H9 (cell line): ENCODE measurements around the gene CCDC78. TPM values are rescaled to one million over a fixed set of nuclear protein-coding genes. Genes with fewer than 3 reads are reported as not detected.

Experiments used
- DNase-seq: peaks from one replicate; pipeline ENCODE4 v3.0.0-alpha.2; 2017
- H2AFZ ChIP-seq: one replicate; pipeline ENCODE4 v1.6.1; 2013; ENCODE audit warnings: mild to moderate bottlenecking, low read length, control low read depth, moderate library complexity
- H2AK5ac ChIP-seq: 2 replicates; pipeline ENCODE4 v1.6.1; 2013; ENCODE audit warnings: low read length, control low read depth, mixed read lengths; ENCODE audit not compliant: insufficient read length
- H2BK120ac ChIP-seq: one replicate; pipeline ENCODE4 v1.6.1; 2013; ENCODE audit warnings: low read depth, mild to moderate bottlenecking, low read length, control low read depth, inconsistent platforms; ENCODE audit not compliant: poor library complexity, severe bottlenecking
- H2BK12ac ChIP-seq: 2 replicates; pipeline ENCODE4 v1.6.1; 2013; ENCODE audit warnings: low read length, control low read depth, mixed read lengths, low read depth; ENCODE audit not compliant: insufficient read length
- H2BK15ac ChIP-seq: 2 replicates; pipeline ENCODE4 v1.6.1; 2013; ENCODE audit warnings: low read depth, low read length, control low read depth
- H2BK20ac ChIP-seq: one replicate; pipeline ENCODE4 v1.6.1; 2013; ENCODE audit warnings: low read depth, mild to moderate bottlenecking, low read length, control low read depth, inconsistent platforms; ENCODE audit not compliant: poor library complexity, severe bottlenecking
- H2BK5ac ChIP-seq: 2 replicates; pipeline ENCODE4 v1.6.1; 2013; ENCODE audit warnings: low read length, control low read depth, mixed read lengths; ENCODE audit not compliant: insufficient read length
- H3K14ac ChIP-seq: 2 replicates; pipeline ENCODE4 v1.6.1; 2013; ENCODE audit warnings: low read length, control low read depth; ENCODE audit not compliant: insufficient read depth
- H3K18ac ChIP-seq: 2 replicates; pipeline ENCODE4 v1.6.1; 2013; ENCODE audit warnings: low read depth, mild to moderate bottlenecking, mixed read lengths, low read length, control low read depth; ENCODE audit not compliant: insufficient read length
- H3K23ac ChIP-seq: 2 replicates; pipeline ENCODE4 v1.6.1; 2013; ENCODE audit warnings: low read length, control low read depth, mixed read lengths, low read depth; ENCODE audit not compliant: insufficient read length
- H3K23me2 ChIP-seq: 2 replicates; pipeline ENCODE4 v1.6.1; 2013; ENCODE audit warnings: low read depth, mild to moderate bottlenecking, mixed read lengths, low read length, control low read depth; ENCODE audit not compliant: insufficient read length, poor library complexity, severe bottlenecking
- H3K27ac ChIP-seq: 2 replicates; pipeline ENCODE4 v1.5.1; 2013; ENCODE audit warnings: low read length, control low read depth, mixed read lengths, low read depth; ENCODE audit not compliant: insufficient read length
- H3K27me3 ChIP-seq: 2 replicates; pipeline ENCODE4 v1.6.1; 2013; ENCODE audit warnings: low read length, control low read depth, inconsistent platforms; ENCODE audit not compliant: insufficient read depth
- H3K4ac ChIP-seq: 2 replicates; pipeline ENCODE4 v1.6.1; 2013; ENCODE audit warnings: low read depth, mild to moderate bottlenecking, control low read depth, inconsistent platforms, low read length, moderate library complexity
- H3K4me1 ChIP-seq: 2 replicates; pipeline ENCODE4 v1.6.1; 2013; ENCODE audit warnings: low read length, control low read depth, inconsistent platforms; ENCODE audit not compliant: insufficient read depth
- H3K4me2 ChIP-seq: 2 replicates; pipeline ENCODE4 v1.6.1; 2013; ENCODE audit warnings: low read length, control low read depth, mixed read lengths; ENCODE audit not compliant: insufficient read length, insufficient read depth
- H3K56ac ChIP-seq: 2 replicates; pipeline ENCODE4 v1.6.1; 2013; ENCODE audit warnings: low read depth, mild to moderate bottlenecking, mixed read lengths, low read length, control low read depth; ENCODE audit not compliant: insufficient read length
- H3K79me1 ChIP-seq: 2 replicates; pipeline ENCODE4 v1.6.1; 2013; ENCODE audit warnings: low read depth, mild to moderate bottlenecking, moderate library complexity, low read length, control low read depth, inconsistent platforms; ENCODE audit not compliant: insufficient read depth, poor library complexity, severe bottlenecking
- H3K79me2 ChIP-seq: 2 replicates; pipeline ENCODE4 v1.6.1; 2013; ENCODE audit warnings: low read length, control low read depth, inconsistent platforms; ENCODE audit not compliant: insufficient read depth
- H3K9ac ChIP-seq: 2 replicates; pipeline ENCODE4 v1.6.1; 2013; ENCODE audit warnings: low read length, control low read depth, mixed read lengths; ENCODE audit not compliant: insufficient read length; ENCODE audit errors: extremely low read depth
- H3K9me3 ChIP-seq: one replicate; pipeline ENCODE4 v1.6.1; 2013; ENCODE audit warnings: low read depth, low read length, inconsistent platforms; ENCODE audit not compliant: control insufficient read depth
- H3T11ph ChIP-seq: one replicate; pipeline ENCODE4 v1.6.1; 2013; ENCODE audit warnings: mild to moderate bottlenecking, low read length, control low read depth, inconsistent platforms
- H4K20me1 ChIP-seq: one replicate; pipeline ENCODE4 v1.6.1; 2013; ENCODE audit not compliant: control insufficient read depth, insufficient read length, insufficient read depth
- H4K5ac ChIP-seq: 2 replicates; pipeline ENCODE4 v1.6.1; 2013; ENCODE audit warnings: low read depth, mild to moderate bottlenecking, mixed read lengths, low read length, control low read depth; ENCODE audit not compliant: insufficient read length
- H4K8ac ChIP-seq: replicated peaks from 2 replicates; pipeline ENCODE4 v1.6.1; 2013; ENCODE audit warnings: low read length, control low read depth, mixed read lengths, low read depth; ENCODE audit not compliant: insufficient read length
- H4K91ac ChIP-seq: 2 replicates; pipeline ENCODE4 v1.6.1; 2013; ENCODE audit warnings: low read depth, mild to moderate bottlenecking, moderate library complexity, mixed read lengths, low read length, control low read depth; ENCODE audit not compliant: insufficient read length
- H3K27ac Mint-ChIP-seq, 3 experiments: 2 replicates in 2 of 3; 3 replicates in 1 of 3; pipeline ENCODE4 v1.8.0; 2020 to 2021; ENCODE audit warnings: mixed read lengths in 3 of 3, mild to moderate bottlenecking in 1 of 3, moderate library complexity in 1 of 3
- H3K27me3 Mint-ChIP-seq: 2 replicates; pipeline ENCODE4 v1.8.0; 2021; ENCODE audit warnings: low read depth, mild to moderate bottlenecking, moderate library complexity, mixed read lengths
- H3K36me3 Mint-ChIP-seq, 3 experiments: 2 replicates in 2 of 3; 3 replicates in 1 of 3; pipeline ENCODE4 v1.8.0; 2020 to 2021; ENCODE audit warnings: low read depth in 3 of 3, mixed read lengths in 3 of 3; ENCODE audit not compliant: insufficient read depth in 1 of 3
- H3K4me1 Mint-ChIP-seq, 2 experiments: 2 replicates each; pipeline ENCODE4 v1.8.0; 2020; ENCODE audit warnings: mixed read lengths in 2 of 2
- H3K4me3 Mint-ChIP-seq, 2 experiments: 2 replicates in 1 of 2; 3 replicates in 1 of 2; pipeline ENCODE4 v1.8.0; 2020 to 2021; ENCODE audit warnings: mild to moderate bottlenecking in 2 of 2, mixed read lengths in 2 of 2, moderate library complexity in 1 of 2
- H3K9me3 Mint-ChIP-seq, 2 experiments: 2 replicates in 1 of 2; 3 replicates in 1 of 2; pipeline ENCODE4 v1.8.0; 2020; ENCODE audit warnings: mild to moderate bottlenecking in 2 of 2, mixed read lengths in 2 of 2, moderate library complexity in 1 of 2
- WGBS: extraction: QIAGEN DNeasy Blood & Tissue Kit; methylation state at CpG from one replicate; pipeline ENCODE4 v1.1.7; 2013; ENCODE audit warnings: missing lambda C conversion rate, low lambda C conversion rate, mixed read lengths; ENCODE audit not compliant: insufficient read length; ENCODE audit errors: extremely low coverage; 5-methylcytosine and 5-hydroxymethylcytosine counted together
- total RNA-seq: library from RNA; stranded (reverse); gene quantifications from 2 replicates; pipeline ENCODE4 v1.2.1, GENCODE V29; 2021
- TF ChIP-seq, protein P1 (sequence below): fragments of 200-600 bp; sonication (generic); conservative IDR thresholded peaks from 3 replicates; pipeline ENCODE4 v1.8.0; 2021; ENCODE audit warnings: antibody characterized with exemption, mild to moderate bottlenecking

Gene CCDC78
- total RNA-seq, 1 experiment from 2014 or later, result 12.1 TPM

DNA sequence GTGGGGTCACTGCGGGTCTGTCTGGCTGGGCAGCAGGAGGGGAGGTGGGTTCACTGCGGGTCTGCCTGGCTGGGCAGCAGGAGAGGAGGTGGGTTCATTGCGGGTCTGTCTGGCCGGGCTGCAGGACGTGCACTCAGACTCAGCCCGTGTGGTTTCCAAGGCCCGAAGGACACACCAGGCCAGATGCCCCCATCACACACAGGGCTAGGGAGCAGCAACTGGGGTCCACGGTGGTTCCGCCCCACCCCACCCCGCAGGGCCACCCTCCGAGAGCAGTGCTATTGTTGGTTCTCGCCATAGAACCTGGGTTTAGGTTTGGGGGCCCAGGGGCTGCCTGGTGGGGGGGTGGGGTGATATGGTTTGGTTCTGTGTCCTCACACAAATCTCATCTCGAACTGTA is 20.4 kb upstream of the CCDC78 start:
- peaks cover 5% of the 10 kb centered on the region for H3K27me3 Mint-ChIP-seq
- H3K4me1 Mint-ChIP-seq, result peaks cover 9 to 17% of the 10 kb centered on the region in 2 experiments
- WGBS, result no CpG with 5 or more reads among the region's 13 CpGs

More for the DNA sequence above, 20.4 kb upstream of the CCDC78 start:
- no peaks in the 10 kb centered on the region for H3K23me2 ChIP-seq
- Mint-ChIP-seq H3K4me3 (no peak overlapping the region), H3K9me3 (no peaks in the 10 kb centered on the region), H3K27ac (no peak overlapping the region), H3K36me3 (no peaks in the 10 kb centered on the region)
- no peak overlapping the region for H2BK120ac ChIP-seq
- H3K9ac ChIP-seq, result no peak overlapping the region
- no peak overlapping the region for H3K23ac ChIP-seq
- H2BK12ac ChIP-seq, result no peak overlapping the region
- no peaks in the 10 kb centered on the region for H3K27me3 ChIP-seq
- H3K18ac ChIP-seq, result no peak overlapping the region
- H3K14ac ChIP-seq, result no peak overlapping the region
- no peak overlapping the region for H2AK5ac ChIP-seq
- H3K9me3 ChIP-seq, result no peaks in the 10 kb centered on the region
- no peak overlapping the region for H4K5ac ChIP-seq
- H3K56ac ChIP-seq, result no peak overlapping the region
- no peak for DNase-seq
- H2AFZ ChIP-seq, result no peak overlapping the region
- H3T11ph ChIP-seq, result no peak overlapping the region
- no peak overlapping the region for H3K27ac ChIP-seq
- H2BK15ac ChIP-seq, result no peak overlapping the region
- H3K79me2 ChIP-seq, result no peaks in the 10 kb centered on the region
- no peaks in the 10 kb centered on the region for H4K20me1 ChIP-seq
- TF ChIP-seq, protein P1, sequence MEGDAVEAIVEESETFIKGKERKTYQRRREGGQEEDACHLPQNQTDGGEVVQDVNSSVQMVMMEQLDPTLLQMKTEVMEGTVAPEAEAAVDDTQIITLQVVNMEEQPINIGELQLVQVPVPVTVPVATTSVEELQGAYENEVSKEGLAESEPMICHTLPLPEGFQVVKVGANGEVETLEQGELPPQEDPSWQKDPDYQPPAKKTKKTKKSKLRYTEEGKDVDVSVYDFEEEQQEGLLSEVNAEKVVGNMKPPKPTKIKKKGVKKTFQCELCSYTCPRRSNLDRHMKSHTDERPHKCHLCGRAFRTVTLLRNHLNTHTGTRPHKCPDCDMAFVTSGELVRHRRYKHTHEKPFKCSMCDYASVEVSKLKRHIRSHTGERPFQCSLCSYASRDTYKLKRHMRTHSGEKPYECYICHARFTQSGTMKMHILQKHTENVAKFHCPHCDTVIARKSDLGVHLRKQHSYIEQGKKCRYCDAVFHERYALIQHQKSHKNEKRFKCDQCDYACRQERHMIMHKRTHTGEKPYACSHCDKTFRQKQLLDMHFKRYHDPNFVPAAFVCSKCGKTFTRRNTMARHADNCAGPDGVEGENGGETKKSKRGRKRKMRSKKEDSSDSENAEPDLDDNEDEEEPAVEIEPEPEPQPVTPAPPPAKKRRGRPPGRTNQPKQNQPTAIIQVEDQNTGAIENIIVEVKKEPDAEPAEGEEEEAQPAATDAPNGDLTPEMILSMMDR, result no peak
- H3K79me1 ChIP-seq, result no peaks in the 10 kb centered on the region
- H3K4ac ChIP-seq, result no peak overlapping the region
- H2BK20ac ChIP-seq, result no peak overlapping the region
- no peak overlapping the region for H2BK5ac ChIP-seq
- no peaks in the 10 kb centered on the region for H3K4me1 ChIP-seq
- no peak overlapping the region for H3K4me2 ChIP-seq
- no peak overlapping the region for H4K91ac ChIP-seq
- no peak overlapping the region for H4K8ac ChIP-seq
